Measurements from ENCODE around the gene NOC2L. TPM values are rescaled to one million over a fixed set of nuclear protein-coding genes. Genes with fewer than 3 reads are reported as not detected.
A peak's percentile ranks its signal among the peaks of the same experiment; 100 is the strongest.

Gene NOC2L
- total and polyA plus RNA-seq, 9 of the 15 experiments (the other 6 are each of a cell fraction or from before 2014, with no cell fraction given), result 4.0 to 410 (median 200) TPM

DNA sequence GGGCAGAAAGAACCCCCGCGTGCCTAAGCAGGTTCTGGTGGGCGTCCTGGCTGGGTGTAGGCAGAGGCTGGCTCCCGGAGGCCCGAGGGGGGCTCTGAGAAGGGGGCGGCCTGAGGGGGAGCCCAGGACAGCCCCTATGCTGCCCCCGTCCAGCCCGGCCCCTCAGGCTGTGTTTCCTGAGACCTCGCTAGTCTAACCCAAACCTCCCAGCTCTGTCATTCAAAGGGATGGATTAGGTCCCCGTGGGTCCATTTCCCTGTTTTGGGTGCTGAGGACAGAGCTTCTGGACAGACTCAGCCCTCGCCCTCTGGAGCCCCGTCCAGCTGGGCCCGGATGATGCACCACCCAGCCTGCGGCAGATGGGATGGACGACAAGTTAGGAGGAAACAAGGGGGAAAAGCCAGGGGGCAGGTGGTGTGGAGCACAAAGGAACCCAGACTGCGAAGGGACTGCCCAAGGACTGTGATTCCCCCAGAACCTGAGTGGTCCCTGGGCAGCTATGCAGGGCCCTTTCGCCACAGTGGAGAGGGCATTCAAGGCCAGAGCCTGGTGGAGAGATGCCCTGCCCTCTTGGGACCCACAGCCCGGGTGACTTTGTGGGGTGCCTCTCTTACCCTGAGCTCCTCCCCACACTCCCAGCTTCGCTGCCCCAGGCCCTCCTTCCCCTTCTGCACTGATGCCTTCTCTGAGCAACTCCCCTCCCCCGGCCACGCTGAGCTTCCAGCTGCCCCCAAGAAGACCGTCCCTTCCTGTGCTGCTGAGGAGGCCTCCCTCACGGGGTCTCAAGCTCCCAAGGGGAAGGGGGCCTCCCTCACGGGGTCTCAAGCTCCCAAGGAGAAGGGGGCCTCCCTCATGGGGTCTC lies 38.0 kb upstream of the NOC2L start (continued):
- TF ChIP-seq, protein P1, sequence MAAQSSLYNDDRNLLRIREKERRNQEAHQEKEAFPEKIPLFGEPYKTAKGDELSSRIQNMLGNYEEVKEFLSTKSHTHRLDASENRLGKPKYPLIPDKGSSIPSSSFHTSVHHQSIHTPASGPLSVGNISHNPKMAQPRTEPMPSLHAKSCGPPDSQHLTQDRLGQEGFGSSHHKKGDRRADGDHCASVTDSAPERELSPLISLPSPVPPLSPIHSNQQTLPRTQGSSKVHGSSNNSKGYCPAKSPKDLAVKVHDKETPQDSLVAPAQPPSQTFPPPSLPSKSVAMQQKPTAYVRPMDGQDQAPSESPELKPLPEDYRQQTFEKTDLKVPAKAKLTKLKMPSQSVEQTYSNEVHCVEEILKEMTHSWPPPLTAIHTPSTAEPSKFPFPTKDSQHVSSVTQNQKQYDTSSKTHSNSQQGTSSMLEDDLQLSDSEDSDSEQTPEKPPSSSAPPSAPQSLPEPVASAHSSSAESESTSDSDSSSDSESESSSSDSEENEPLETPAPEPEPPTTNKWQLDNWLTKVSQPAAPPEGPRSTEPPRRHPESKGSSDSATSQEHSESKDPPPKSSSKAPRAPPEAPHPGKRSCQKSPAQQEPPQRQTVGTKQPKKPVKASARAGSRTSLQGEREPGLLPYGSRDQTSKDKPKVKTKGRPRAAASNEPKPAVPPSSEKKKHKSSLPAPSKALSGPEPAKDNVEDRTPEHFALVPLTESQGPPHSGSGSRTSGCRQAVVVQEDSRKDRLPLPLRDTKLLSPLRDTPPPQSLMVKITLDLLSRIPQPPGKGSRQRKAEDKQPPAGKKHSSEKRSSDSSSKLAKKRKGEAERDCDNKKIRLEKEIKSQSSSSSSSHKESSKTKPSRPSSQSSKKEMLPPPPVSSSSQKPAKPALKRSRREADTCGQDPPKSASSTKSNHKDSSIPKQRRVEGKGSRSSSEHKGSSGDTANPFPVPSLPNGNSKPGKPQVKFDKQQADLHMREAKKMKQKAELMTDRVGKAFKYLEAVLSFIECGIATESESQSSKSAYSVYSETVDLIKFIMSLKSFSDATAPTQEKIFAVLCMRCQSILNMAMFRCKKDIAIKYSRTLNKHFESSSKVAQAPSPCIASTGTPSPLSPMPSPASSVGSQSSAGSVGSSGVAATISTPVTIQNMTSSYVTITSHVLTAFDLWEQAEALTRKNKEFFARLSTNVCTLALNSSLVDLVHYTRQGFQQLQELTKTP (IDR thresholded peaks at IDR 0.05; ENCODE audit: low read depth in 1 of 2, partially characterized antibody in 2 of 2), result no peak
- peak; percentile 22 for TF ChIP-seq POLR2B (IDR thresholded peaks at IDR 0.05; ENCODE audit: low read depth, partially characterized antibody)
- TF ChIP-seq DNMT1 (IDR thresholded peaks at IDR 0.05), result no peak
- TF ChIP-seq RB1 (IDR thresholded peaks at IDR 0.05; ENCODE audit: low read depth), result peak; percentile 18; the same call in 1 of the 2 replicates
